OCI-M2 (cell line): ENCODE measurements around the gene UPK2.
"Not testable (repeated sequence)": the region's sequence is repeated elsewhere in the genome, so short reads cannot be mapped to it uniquely, and the experiment has no call there.

Source experiments
- DNase-seq: peaks from one replicate; lab custom pipeline; 2025; ENCODE audit not compliant: unreplicated experiment; lab: John Stamatoyannopoulos, UW

UPK2 gene

GRCh38 chr11:118938491-118939403 is 17.4 kb upstream of the UPK2 start:
- DNase-seq, result no peak

DNA sequence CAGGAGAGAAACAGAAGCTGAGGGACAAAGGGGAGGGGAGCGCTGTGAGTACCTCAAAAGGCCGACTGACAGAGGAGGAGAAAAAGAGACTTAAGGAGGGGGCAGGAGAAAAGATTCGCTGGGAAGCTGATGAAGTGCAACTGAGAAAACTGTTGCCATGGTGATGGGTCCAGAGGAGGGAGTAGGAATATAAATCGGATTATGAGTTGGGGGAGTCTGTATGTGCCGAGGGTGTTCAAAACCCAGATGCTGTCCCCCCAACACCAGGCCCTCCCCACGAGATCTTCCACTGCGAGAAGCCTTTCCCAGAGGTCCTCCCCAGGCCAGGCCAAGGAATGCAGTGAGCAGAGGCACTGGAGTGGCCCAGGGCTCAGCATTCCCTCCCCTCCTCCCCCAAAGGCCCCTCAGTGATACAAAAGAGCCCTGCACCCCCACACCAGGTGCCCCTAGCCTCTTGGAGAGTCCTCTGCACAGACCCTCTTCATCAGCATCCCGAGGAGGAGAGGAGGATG is 16.6 kb upstream of the UPK2 start:
- DNase-seq, result no peak

- no peak for DNase-seq
Measured at GRCh38 chr11:118939953-118940598, 16.0 kb upstream of the UPK2 start.

GRCh38 chr11:118947091-118947490 is 9.0 kb upstream of the UPK2 start:
- no peak for DNase-seq

- no peak for DNase-seq
Measured at GRCh38 chr11:118948000-118948399, 8.1 kb upstream of the UPK2 start.

- DNase-seq, result no peak
Measured at GRCh38 chr11:118953265-118953664, 2.8 kb upstream of the UPK2 start.

DNA sequence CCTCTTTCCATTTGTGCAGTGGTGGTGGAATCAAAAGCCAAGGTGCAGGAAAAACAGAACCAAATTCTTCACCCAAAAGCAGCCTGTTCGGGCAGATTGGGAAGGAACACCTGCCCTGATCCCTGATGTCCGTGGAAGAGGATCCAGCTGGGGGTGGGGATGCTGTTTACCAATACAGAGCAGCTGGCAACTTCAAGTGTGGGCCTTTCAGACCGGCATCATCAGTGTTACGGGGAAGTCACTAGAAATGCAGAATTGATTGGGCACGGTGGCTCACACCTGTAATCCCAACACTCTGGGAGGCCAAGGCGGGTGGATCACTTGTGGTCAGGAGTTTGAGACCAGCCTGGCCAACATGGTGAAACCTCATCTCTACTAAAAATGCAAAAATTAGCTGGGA is 2.1 kb upstream of the UPK2 start:
- not testable (repeated sequence) for DNase-seq

- DNase-seq, result no peak
Measured at GRCh38 chr11:118956847-118957469, 860 bp downstream of the UPK2 start.

- DNase-seq, result no peak
Measured at GRCh38 chr11:118957549-118957948, 1.5 kb downstream of the UPK2 start.

DNA sequence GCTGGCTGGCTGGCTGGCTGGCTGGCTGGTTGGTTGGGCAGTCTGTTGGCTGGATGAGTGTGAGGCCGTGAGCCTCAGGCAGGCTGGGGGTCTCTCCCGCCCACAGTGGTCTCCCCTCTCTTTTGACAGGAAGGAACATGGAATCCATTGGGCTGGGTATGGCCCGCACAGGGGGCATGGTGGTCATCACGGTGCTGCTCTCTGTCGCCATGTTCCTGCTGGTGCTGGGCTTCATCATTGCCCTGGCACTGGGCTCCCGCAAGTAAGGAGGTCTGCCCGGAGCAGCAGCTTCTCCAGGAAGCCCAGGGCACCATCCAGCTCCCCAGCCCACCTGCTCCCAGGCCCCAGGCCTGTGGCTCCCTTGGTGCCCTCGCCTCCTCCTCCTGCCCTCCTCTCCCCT is 1.9 kb downstream of the UPK2 start:
- DNase-seq, result no peak

DNA sequence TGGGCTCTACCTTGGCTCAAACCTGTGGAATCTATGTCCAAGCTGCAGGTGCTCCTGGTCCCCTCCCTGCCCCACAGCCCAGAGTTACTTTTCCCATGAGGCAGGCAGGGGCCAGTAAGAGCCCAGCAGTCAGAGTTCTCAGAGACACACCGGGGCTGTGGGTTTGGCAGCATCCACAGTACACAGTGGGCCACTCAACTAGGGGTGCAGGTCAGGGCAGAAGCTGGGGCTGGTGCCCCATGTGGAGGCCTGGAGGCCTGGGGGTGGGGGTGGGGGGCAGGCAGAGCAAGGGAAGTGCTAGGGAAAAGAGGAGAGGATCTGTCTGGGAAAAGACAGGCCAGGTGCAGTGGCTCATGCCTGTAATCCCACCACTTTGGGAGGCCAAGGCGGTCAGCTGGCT is 2.5 kb downstream of the UPK2 start:
- no peak for DNase-seq

DNA sequence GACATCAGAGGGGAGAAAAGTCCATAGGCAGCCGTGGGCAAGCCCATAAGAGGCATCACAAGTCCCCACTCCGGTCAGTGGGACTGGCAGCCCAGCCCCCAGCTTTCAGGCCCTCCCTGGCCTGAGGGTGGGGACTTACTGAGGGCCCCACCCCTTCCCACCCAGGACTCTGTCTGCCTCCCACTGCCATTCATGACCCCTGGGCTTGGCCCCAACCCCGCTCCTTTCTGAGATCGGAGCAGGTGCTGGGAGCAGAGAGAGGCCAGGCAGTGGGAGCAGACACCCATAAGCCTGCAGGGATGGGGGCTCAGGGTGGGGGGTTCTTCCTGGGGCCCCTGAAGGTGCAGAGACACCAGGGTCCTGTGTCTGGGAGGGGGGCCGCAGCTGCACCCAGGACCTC is 5.1 kb downstream of the UPK2 start:
- no peak for DNase-seq

DNA sequence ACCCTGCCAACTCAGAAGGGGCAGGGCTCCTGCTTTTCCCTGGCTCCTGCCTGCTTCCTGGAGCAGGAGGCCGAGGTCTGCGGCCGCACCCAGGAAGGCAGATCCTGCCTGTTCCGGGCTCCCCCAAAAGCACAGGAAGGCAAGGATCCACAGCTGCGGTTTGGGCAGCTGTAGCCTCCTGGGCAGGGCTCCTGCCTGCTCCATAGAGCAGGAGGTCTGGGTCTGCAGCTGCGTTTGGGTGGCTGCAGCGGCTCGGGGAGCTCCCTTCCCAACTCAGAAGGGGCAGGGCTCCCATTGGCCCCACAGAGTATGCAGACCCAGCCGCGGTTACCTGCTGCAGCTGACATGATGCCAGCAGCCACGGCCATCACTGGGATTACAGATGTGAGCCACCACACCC is 5.5 kb downstream of the UPK2 start:
- DNase-seq, result no peak

DNA sequence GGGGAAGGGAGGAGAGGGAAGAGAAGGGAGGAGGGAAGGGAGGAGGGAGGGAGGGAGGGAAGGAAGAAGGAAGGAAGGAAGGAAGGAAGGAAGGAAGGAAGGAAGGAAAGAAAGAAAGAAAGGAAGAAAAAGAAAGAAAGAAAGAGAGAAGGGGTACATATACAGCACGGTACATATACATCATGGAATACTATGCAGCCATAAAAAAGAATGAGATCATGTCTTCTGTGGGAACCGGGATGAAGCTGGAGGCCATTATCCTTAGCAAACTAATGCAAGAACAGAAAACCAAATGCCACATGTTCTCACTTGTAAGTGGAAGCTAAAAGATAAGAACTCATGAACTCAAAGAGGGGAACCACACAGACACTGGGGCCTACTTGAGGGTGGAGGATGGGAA is 13.4 kb downstream of the UPK2 start:
- DNase-seq, result not testable (repeated sequence)

- no peak for DNase-seq
Measured at GRCh38 chr11:118971646-118972045, 15.5 kb downstream of the UPK2 start, which contains the start of gene FOXR1. Gene FOXR1, plus strand, starts transcription at chr11:118971761. Its CDS starts 171 bp downstream, at chr11:118971932.

DNA sequence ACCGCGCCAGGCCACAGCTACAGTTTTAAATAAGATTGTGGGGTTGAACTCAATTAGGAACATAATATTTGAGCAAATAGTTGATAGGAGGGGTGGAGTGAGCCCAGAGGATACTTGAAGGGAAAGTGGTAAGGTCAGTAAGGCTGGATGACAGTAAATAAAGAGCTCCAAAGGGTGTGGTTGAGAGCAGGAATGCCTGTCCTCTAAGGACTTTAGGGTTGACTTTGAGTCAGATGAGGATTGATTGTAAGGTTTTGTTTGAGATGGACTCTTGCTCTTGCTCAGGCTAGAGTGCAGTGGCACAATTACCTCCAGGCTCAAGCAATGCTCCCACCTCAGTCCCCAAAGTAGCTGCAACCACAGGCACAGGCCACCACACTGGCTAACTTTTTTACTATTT is 17.9 kb downstream of the UPK2 start:
- no peak for DNase-seq

- DNase-seq, result no peak
Measured at GRCh38 chr11:118975771-118976709, 19.9 kb downstream of the UPK2 start.

DNA sequence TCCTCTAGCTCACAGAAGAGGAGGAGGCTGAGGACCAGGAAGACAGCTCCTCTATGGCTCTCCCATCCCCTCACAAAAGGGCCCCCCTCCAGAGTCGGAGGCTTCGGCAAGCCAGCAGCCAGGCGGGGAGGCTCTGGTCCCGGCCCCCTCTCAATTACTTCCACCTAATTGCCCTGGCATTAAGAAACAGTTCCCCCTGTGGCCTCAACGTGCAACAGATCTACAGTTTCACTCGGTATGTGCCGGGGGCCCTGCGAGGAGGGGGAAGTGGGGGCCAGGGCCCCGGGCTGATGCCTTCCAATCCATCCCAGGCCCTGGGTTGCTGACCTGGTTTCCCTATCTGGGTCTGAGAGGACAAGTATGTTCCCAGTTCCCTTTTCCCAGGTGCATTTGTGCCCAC is 23.3 kb downstream of the UPK2 start:
- no peak for DNase-seq

GRCh38 chr11:118980191-118980881 is 24.2 kb downstream of the UPK2 start:
- no peak for DNase-seq

DNA sequence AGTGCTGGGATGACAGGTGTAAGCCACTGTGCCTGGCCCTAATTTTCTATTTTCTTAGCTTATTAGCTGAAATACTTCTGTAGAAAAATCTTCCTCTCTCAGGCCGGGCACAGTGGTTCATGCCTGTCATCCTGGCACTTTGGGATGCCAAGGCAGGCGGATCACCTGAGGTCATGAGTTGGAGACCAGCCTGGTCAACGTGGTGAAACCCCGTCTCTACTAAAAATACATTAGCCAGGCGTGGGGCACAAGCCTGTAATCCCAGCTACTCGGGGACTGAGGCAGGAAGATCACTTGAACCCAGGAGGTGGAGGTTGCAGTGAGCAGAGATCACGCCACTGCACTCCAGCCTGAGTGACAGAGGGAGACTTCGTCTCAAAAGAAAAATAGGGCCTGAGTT is 28.2 kb downstream of the UPK2 start:
- not testable (repeated sequence) for DNase-seq
